Kidney (tissue), 14 donors: ENCODE measurements around the gene GLRX2. TPM values are rescaled to one million over a fixed set of nuclear protein-coding genes. Genes with fewer than 3 reads are reported as not detected.
A peak's percentile ranks its signal among the peaks of the same experiment; 100 is the strongest.

Experiments
- DNase-seq, 5 donors: peaks; one replicate each; pipeline ENCODE4 v3.0.0-alpha.2; 2013 to 2020
- FAIRE-seq: peaks from 2 replicates; lab custom pipeline; 2012; peaks lifted over from hg19 to GRCh38; lab: Jason Lieb, UNC
- H3K27ac ChIP-seq, 2 donors: one replicate each; pipeline ENCODE4 v1.7.0; 2013; ENCODE audit warnings: low read depth in 2 of 2, low read length in 2 of 2, inconsistent platforms in 1 of 2
- H3K27me3 ChIP-seq: one replicate; pipeline ENCODE4 v1.7.1; 2013; ENCODE audit warnings: low read length, inconsistent platforms; ENCODE audit not compliant: control insufficient read depth, insufficient read depth
- H3K36me3 ChIP-seq, 3 donors: one replicate each; pipeline versions ENCODE4 v1.7.0 to v1.7.1; 2013; ENCODE audit warnings: low read length in 3 of 3, control low read depth in 1 of 3, inconsistent platforms in 1 of 3; ENCODE audit not compliant: insufficient read depth in 3 of 3, control insufficient read depth in 2 of 3
- H3K4me1 ChIP-seq, 3 donors: one replicate each; pipeline versions ENCODE4 v1.7.0 to v1.7.1; 2013; ENCODE audit warnings: low read length in 3 of 3, inconsistent platforms in 1 of 3, low read depth in 1 of 3; ENCODE audit not compliant: control insufficient read depth in 2 of 3, insufficient read depth in 2 of 3
- H3K4me3 ChIP-seq, 3 donors: one replicate each; pipeline versions ENCODE4 v1.7.0 to v1.8.1; 2013; ENCODE audit warnings: low read length in 3 of 3, control low read depth in 1 of 3, inconsistent platforms in 1 of 3
- H3K9ac ChIP-seq, 3 donors: one replicate each; pipeline versions ENCODE4 v1.7.0 to v1.7.1; 2013; ENCODE audit warnings: low read length in 3 of 3, control low read depth in 1 of 3, inconsistent platforms in 1 of 3
- H3K9me3 ChIP-seq, 3 donors: one replicate each; pipeline versions ENCODE4 v1.7.0 to v1.7.1; 2013; ENCODE audit warnings: low read length in 3 of 3, control low read depth in 1 of 3, inconsistent platforms in 1 of 3; ENCODE audit not compliant: control insufficient read depth in 2 of 3, insufficient read depth in 1 of 3
- intact Hi-C: fragments of 100-400 bp; cut with DNase I; formaldehyde crosslinking; loops from one replicate; pipeline ENCODE4 v1.11.1; 2022
- polyA plus RNA-seq: library from polyadenylated mRNA; stranded (reverse); fragments of 350-450 nt; fragmentation: Illumina TruSeq; extraction: RNeasy Lipid Tissue Mini Kit (QIAGEN cat#74804); gene quantifications from one replicate; pipeline ENCODE4 v1.2.3, GENCODE V29; 2014; ENCODE audit warnings: low read depth, low replicate concordance; ENCODE audit not compliant: insufficient read depth
- total RNA-seq: library from RNA; stranded (reverse); fragmentation: NEBNext Ultra II Directional; extraction: Animal tissue kit (Norgen Biotek cat#: 25700); gene quantifications from one replicate; pipeline ENCODE4 v1.2.1, GENCODE V29; 2021
- TF ChIP-seq, protein P1 (sequence below): IDR thresholded peaks from 3 replicates; pipeline ENCODE4 v1.5.1; 2012; ENCODE audit warnings: mild to moderate bottlenecking, moderate library complexity, borderline replicate concordance; ENCODE audit not compliant: insufficient read depth; ENCODE audit errors: extremely low read depth
- donor health status: control.
- donor health status: control.
- donor health status: control.
- donor health status: control.
- donor health status: control.
- donor health status: DM: yes; HTN: yes; CAD: no.
- donor health status: Normal renal cell carcinoma (clear cell type).

GLRX2 gene
- total and polyA plus RNA-seq, 2 donors from 2014 or later: 15.6 to 25.3 TPM

DNA sequence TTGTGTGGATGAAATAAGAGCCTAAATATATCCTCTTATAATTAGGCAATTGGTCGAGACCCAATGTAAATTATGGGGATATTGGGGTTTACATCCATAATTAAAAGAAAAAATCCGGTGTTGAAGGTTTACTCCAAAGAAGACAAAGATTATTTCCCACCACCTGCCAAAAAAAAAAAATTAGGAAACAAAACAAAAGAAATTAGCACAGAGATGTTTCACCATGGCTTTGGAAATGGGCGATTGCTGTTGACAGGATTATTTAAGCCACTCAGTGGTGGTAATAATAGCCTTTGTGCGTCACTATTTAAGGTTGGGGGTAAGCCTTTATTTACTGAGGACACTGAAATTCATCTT, 585 bp upstream of the GLRX2 start:
- TF ChIP-seq, protein P1, sequence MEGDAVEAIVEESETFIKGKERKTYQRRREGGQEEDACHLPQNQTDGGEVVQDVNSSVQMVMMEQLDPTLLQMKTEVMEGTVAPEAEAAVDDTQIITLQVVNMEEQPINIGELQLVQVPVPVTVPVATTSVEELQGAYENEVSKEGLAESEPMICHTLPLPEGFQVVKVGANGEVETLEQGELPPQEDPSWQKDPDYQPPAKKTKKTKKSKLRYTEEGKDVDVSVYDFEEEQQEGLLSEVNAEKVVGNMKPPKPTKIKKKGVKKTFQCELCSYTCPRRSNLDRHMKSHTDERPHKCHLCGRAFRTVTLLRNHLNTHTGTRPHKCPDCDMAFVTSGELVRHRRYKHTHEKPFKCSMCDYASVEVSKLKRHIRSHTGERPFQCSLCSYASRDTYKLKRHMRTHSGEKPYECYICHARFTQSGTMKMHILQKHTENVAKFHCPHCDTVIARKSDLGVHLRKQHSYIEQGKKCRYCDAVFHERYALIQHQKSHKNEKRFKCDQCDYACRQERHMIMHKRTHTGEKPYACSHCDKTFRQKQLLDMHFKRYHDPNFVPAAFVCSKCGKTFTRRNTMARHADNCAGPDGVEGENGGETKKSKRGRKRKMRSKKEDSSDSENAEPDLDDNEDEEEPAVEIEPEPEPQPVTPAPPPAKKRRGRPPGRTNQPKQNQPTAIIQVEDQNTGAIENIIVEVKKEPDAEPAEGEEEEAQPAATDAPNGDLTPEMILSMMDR: no peak
- H3K4me3 ChIP-seq: peak overlapping the region; percentile 68 to 99 (median 84)
- H3K4me1 ChIP-seq: peaks cover 0 to 10% (median 8%) of the 10 kb centered on the region in 3 donors
- H3K36me3 ChIP-seq: no peaks in the 10 kb centered on the region
- H3K27me3 ChIP-seq: no peaks in the 10 kb centered on the region
- DNase-seq (no peak), FAIRE-seq (no peak)
- H3K9me3 ChIP-seq: no peaks in the 10 kb centered on the region
- peak overlapping the region; percentile 44 to 72 (median 68) for H3K9ac ChIP-seq
- intact Hi-C loops: no loop called here
- H3K27ac ChIP-seq: peak overlapping the region; percentile 93

- FAIRE-seq (no peak), DNase-seq (peak; percentile 33 to 76 (median 61))
- intact Hi-C loops: no loop called here
- Histone ChIP-seq H3K27ac (peak overlapping the region; percentile 93), H3K36me3 (peaks cover 4 to 8% (median 4%) of the 10 kb centered on the region in 3 donors), H3K9me3 (no peaks in the 10 kb centered on the region), H3K4me1 (peaks cover 0 to 10% (median 8%) of the 10 kb centered on the region in 3 donors), H3K9ac (peak overlapping the region; percentile 54 to 98 (median 98)), H3K4me3 (peak overlapping the region; percentile 61 to 99 (median 92)), H3K27me3 (no peaks in the 10 kb centered on the region)
- TF ChIP-seq, protein P1: no peak
Observed at GRCh38 chr1:193104502-193104906, 710 bp downstream of the GLRX2 start.

GRCh38 chr1:193103759-193104501, 1.3 kb downstream of the GLRX2 start:
- Histone ChIP-seq H3K36me3 (peaks cover 4 to 11% (median 4%) of the 10 kb centered on the region in 3 donors), H3K9me3 (no peaks in the 10 kb centered on the region), H3K27me3 (no peaks in the 10 kb centered on the region), H3K9ac (peak overlapping the region; percentile 12 to 98 (median 98)), H3K27ac (peak overlapping the region; percentile 93), H3K4me1 (peaks cover 0 to 10% (median 8%) of the 10 kb centered on the region in 3 donors), H3K4me3 (peak overlapping the region; percentile 61 to 99 (median 92))
- intact Hi-C loops: no loop called here
- FAIRE-seq: no peak
- DNase-seq: peak in 1 of 5 donors; percentile 7
- TF ChIP-seq, protein P1: no peak
